Gastroesophageal sphincter (tissue), 4 donors: ENCODE results near the gene ZFHX3. TPM values are rescaled to one million over a fixed set of nuclear protein-coding genes. Genes with fewer than 3 reads are reported as not detected.

Experiments used
- ATAC-seq: fragments of 150-250 bp; one replicate; pipeline ENCODE4 v1.9.1; 2016; ENCODE audit warnings: mild to moderate bottlenecking, moderate library complexity
- H3K27ac ChIP-seq, 4 donors: fragments of 200-600 bp; sonication (generic) in 3 of 4; 1 replicate in 3 of 4; 2 replicates in 1 of 4; pipeline ENCODE4 v1.5.1; 2016 to 2019
- H3K27me3 ChIP-seq: fragments of 200-600 bp; sonication (generic); one replicate; pipeline ENCODE4 v1.5.1; 2019
- H3K36me3 ChIP-seq, 2 donors: fragments of 200-600 bp; sonication (generic); one replicate each; pipeline ENCODE4 v1.5.1; 2019; ENCODE audit warnings: control low read depth in 1 of 2
- H3K4me1 ChIP-seq, 3 donors: fragments of 200-600 bp; sonication (generic); 1 replicate in 2 of 3; 2 replicates in 1 of 3; pipeline ENCODE4 v1.5.1; 2016 to 2019; ENCODE audit warnings: control low read depth in 2 of 3
- H3K4me3 ChIP-seq, 2 donors: fragments of 200-600 bp; sonication (generic); one replicate each; pipeline ENCODE4 v1.5.1; 2019; ENCODE audit warnings: mild to moderate bottlenecking in 1 of 2, moderate library complexity in 1 of 2
- H3K9me3 ChIP-seq, 3 donors: fragments of 200-600 bp; sonication (generic); one replicate each; pipeline ENCODE4 v1.5.1; 2017 to 2019; ENCODE audit warnings: control low read depth in 2 of 3
- CTCF ChIP-seq, 4 experiments: fragments of 200-600 bp in 2 of 4; fragments of 450-650 bp in 2 of 4; sonication (generic) in 1 of 4; IDR thresholded peaks; one replicate each; pipeline ENCODE4 v1.5.1; 2017 to 2019; ENCODE audit warnings: antibody characterized with exemption in 4 of 4, mild to moderate bottlenecking in 2 of 4, moderate library complexity in 2 of 4
- EP300 ChIP-seq: sonication (generic); formaldehyde crosslinking; IDR thresholded peaks from one replicate; pipeline ENCODE4 v1.6.1; 2017; ENCODE audit warnings: antibody characterized with exemption, mild to moderate bottlenecking
- POLR2A ChIP-seq, 2 donors: fragments of 450-650 bp; IDR thresholded peaks; one replicate each; pipeline ENCODE4 v1.6.1; 2017; ENCODE audit warnings: antibody characterized with exemption in 2 of 2, mild to moderate bottlenecking in 2 of 2, moderate library complexity in 1 of 2
- POLR2AphosphoS5 ChIP-seq: sonication (generic); formaldehyde crosslinking; IDR thresholded peaks from one replicate; pipeline ENCODE4 v1.6.1; 2017; ENCODE audit warnings: antibody characterized with exemption
- WGBS, 2 donors: methylation state at CpG; one replicate each; pipeline ENCODE4 v1.1.5; 2018; ENCODE audit warnings: low coverage in 1 of 2; 5-methylcytosine and 5-hydroxymethylcytosine counted together
- total RNA-seq, 4 donors: library from RNA; depleted of rRNA; stranded (reverse); fragments of >200 nt; gene quantifications; one replicate each; pipeline ENCODE4 v1.1.0, GENCODE V29; 2016

Gene ZFHX3
- total RNA-seq, 4 donors from 2014 or later, result 24.0 to 47.1 (median 29.5) TPM

GRCh38 chr16:73016488-73016830 is 31.5 kb downstream of the ZFHX3 start:
- H3K4me1 ChIP-seq, result peaks cover 0 to 70% (median 24%) of the 10 kb centered on the region in 3 donors
- H3K36me3 ChIP-seq, result no peaks in the 10 kb centered on the region
- ATAC-seq, result no peak
- H3K27me3 ChIP-seq, result no peaks in the 10 kb centered on the region
- H3K27ac ChIP-seq, result no peak overlapping the region
- no peak for TF ChIP-seq EP300
- H3K4me3 ChIP-seq, result no peak overlapping the region
- no peaks in the 10 kb centered on the region for H3K9me3 ChIP-seq
- WGBS, 2 donors, result 94% methylated on average over 2 of the region's 2 CpGs; no CpG with 5 or more reads in 1 of the 2 donors

- peaks cover 0 to 66% (median 22%) of the 10 kb centered on the region in 3 donors for H3K4me1 ChIP-seq
- WGBS, 2 donors, result 83 to 89% methylated on average over 8 to 13 of the region's 18 CpGs
Observed at GRCh38 chr16:73015612-73016487, 32.1 kb downstream of the ZFHX3 start.

GRCh38 chr16:73014768-73015167 is 33.2 kb downstream of the ZFHX3 start:
- no peak for ATAC-seq
- 83% methylated on average over 1 of the region's 3 CpGs; no CpG with 5 or more reads in 1 of the 2 donors for WGBS, 2 donors

More at GRCh38 chr16:73015612-73016487, 32.1 kb downstream of the ZFHX3 start:
- no peak for ATAC-seq
- no peaks in the 10 kb centered on the region for H3K27me3 ChIP-seq
- H3K9me3 ChIP-seq, result no peaks in the 10 kb centered on the region
- no peaks in the 10 kb centered on the region for H3K36me3 ChIP-seq
- TF ChIP-seq EP300 (no peak), POLR2A (IDR thresholded peaks at IDR 0.05) (no peak), POLR2AphosphoS5 (no peak)
- no peak overlapping the region for H3K27ac ChIP-seq
- no peak overlapping the region for H3K4me3 ChIP-seq

GRCh38 chr16:73013974-73014373 is 34.0 kb downstream of the ZFHX3 start:
- H3K4me1 ChIP-seq, result peaks cover 0 to 65% (median 5%) of the 10 kb centered on the region in 3 donors
- TF ChIP-seq POLR2A (IDR thresholded peaks at IDR 0.05) (no peak), EP300 (no peak), POLR2AphosphoS5 (no peak), CTCF (IDR thresholded peaks at IDR 0.05) (no peak)

More at GRCh38 chr16:73014768-73015167, 33.2 kb downstream of the ZFHX3 start:
- TF ChIP-seq CTCF (IDR thresholded peaks at IDR 0.05) (no peak), EP300 (no peak), POLR2AphosphoS5 (no peak), POLR2A (IDR thresholded peaks at IDR 0.05) (no peak)
- Histone ChIP-seq H3K27ac (no peak overlapping the region), H3K36me3 (no peaks in the 10 kb centered on the region), H3K4me1 (peaks cover 0 to 66% (median 12%) of the 10 kb centered on the region in 3 donors), H3K4me3 (no peak overlapping the region), H3K9me3 (no peaks in the 10 kb centered on the region), H3K27me3 (no peaks in the 10 kb centered on the region)

GRCh38 chr16:73012341-73012740 is 35.6 kb downstream of the ZFHX3 start:
- no peaks in the 10 kb centered on the region for H3K36me3 ChIP-seq
- WGBS, 2 donors, result 82 to 88% methylated on average over 5 of the region's 5 CpGs
- H3K4me1 ChIP-seq, result peaks cover 0 to 58% (median 3%) of the 10 kb centered on the region in 3 donors

More at GRCh38 chr16:73013974-73014373, 34.0 kb downstream of the ZFHX3 start:
- H3K9me3 ChIP-seq, result no peaks in the 10 kb centered on the region
- no peaks in the 10 kb centered on the region for H3K36me3 ChIP-seq
- no peaks in the 10 kb centered on the region for H3K27me3 ChIP-seq
- H3K27ac ChIP-seq, result no peak overlapping the region
- H3K4me3 ChIP-seq, result no peak overlapping the region
- ATAC-seq, result no peak
- 81 to 100% methylated on average over 3 to 5 of the region's 5 CpGs for WGBS, 2 donors

GRCh38 chr16:73011926-73012325 is 36.0 kb downstream of the ZFHX3 start:
- Histone ChIP-seq H3K36me3 (no peaks in the 10 kb centered on the region), H3K4me3 (no peak overlapping the region), H3K9me3 (no peaks in the 10 kb centered on the region), H3K27me3 (no peaks in the 10 kb centered on the region), H3K27ac (no peak overlapping the region), H3K4me1 (peaks cover 0 to 53% (median 3%) of the 10 kb centered on the region in 3 donors)
- 30 to 80% methylated on average over 2 of the region's 4 CpGs for WGBS, 2 donors
- TF ChIP-seq EP300 (no peak), POLR2AphosphoS5 (no peak), CTCF (IDR thresholded peaks at IDR 0.05) (no peak), POLR2A (IDR thresholded peaks at IDR 0.05) (no peak)
- no peak for ATAC-seq

More at GRCh38 chr16:73012341-73012740, 35.6 kb downstream of the ZFHX3 start:
- Histone ChIP-seq H3K27me3 (no peaks in the 10 kb centered on the region), H3K9me3 (no peaks in the 10 kb centered on the region), H3K4me3 (no peak overlapping the region), H3K27ac (no peak overlapping the region)
- no peak for TF ChIP-seq POLR2A (IDR thresholded peaks at IDR 0.05)
- no peak for ATAC-seq
